AG04449 (cell line): ENCODE results near the gene CAT.

Experiments used
- CTCF ChIA-PET: fragments of 350-600 bp; formaldehyde crosslinking; extraction: SDS; loops from one replicate; lab custom pipeline; 2021; ENCODE audit warnings: antibody characterized with exemption; lab: Yijun Ruan, JAX
- POLR2A ChIA-PET: fragments of 400-600, 350-600 bp; formaldehyde crosslinking; extraction: SDS; loops from one replicate; lab custom pipeline; 2020; ENCODE audit warnings: antibody characterized with exemption, inconsistent platforms; lab: Yijun Ruan, JAX
- DNase-seq: peaks from one replicate; pipeline ENCODE4 v3.0.0-alpha.2; 2010; ENCODE audit warnings: low read depth, low spot score
- H3K4me3 ChIP-seq: 2 replicates; pipeline ENCODE4 v1.5.1; 2011; ENCODE audit warnings: low read depth, mild to moderate bottlenecking, control low read depth, low read length
- CTCF ChIP-seq: IDR thresholded peaks from one replicate; pipeline ENCODE4 v1.5.1; 2011; ENCODE audit warnings: mild to moderate bottlenecking, moderate library complexity, low read length, control low read depth, inconsistent platforms; ENCODE audit not compliant: insufficient read depth; ENCODE audit errors: missing control alignments

The CAT gene

GRCh38 chr11:34408580-34409172 is 30.1 kb upstream of the CAT start:
- TF ChIP-seq CTCF: no peak
- DNase-seq: no peak
- ChIA-PET POLR2A (no interaction called here), CTCF (no interaction called here)
- no peak overlapping the region for H3K4me3 ChIP-seq

DNA sequence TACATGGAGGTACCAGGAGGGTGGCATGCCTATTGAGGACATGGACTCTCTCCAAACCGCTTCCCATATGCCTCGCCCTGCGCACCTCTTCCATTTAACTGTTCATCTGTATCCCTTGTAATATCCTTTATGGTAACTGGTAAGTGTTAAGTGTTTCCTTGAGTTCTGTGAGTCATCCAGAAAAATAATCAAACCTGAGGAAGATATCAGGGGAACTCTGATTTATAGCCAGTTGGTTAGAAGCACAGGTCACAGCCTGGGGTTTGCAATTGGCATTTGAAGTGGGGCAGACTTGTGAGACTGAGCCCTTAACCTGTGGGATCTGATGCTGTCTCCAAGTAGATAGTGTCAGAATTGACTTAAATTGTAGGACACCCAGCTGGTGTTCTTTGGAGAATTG is 27.6 kb upstream of the CAT start:
- no peak overlapping the region for H3K4me3 ChIP-seq
- CTCF ChIA-PET: no interaction called here
- no peak for DNase-seq
- POLR2A ChIA-PET: no interaction called here
- no peak for TF ChIP-seq CTCF

- DNase-seq: no peak
- CTCF ChIA-PET: no interaction called here
- H3K4me3 ChIP-seq: no peak overlapping the region
- no peak for TF ChIP-seq CTCF
- POLR2A ChIA-PET: no interaction called here
These were observed 26.9 kb upstream of the CAT start for GRCh38 chr11:34411791-34412190.

DNA sequence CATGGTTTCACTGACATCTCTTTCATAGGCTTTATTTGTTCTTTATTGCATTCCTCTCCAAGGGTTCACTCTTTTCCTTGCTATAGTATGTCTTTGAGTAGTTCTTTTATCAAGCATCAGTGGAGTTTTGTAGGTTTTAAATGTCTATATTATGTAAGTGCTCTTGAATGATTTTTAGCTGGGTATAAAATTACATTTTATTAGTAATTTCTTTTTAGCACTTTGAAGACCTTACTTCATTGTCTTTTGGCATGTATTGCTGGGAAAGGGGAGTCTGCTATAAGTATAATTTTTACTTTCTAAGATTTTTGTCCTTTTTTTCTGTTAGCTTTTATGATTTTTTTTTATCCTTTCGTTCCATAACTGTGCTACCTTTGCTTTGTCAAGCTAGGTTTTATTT is 25.5 kb upstream of the CAT start:
- no peak for TF ChIP-seq CTCF
- CTCF ChIA-PET: no interaction called here
- DNase-seq: no peak
- POLR2A ChIA-PET: no interaction called here
- H3K4me3 ChIP-seq: no peak overlapping the region

- CTCF ChIA-PET: interaction anchor here (1.1 to 1.5 kb wide), 3 partner anchors 12 to 78 kb away, joined by 3 to 4 read pairs (median 3); no protein-coding TSS in a partner anchor
- DNase-seq: no peak
- no peak overlapping the region for H3K4me3 ChIP-seq
- POLR2A ChIA-PET: no interaction called here
- TF ChIP-seq CTCF: no peak
These were observed 23.2 kb upstream of the CAT start for GRCh38 chr11:34415538-34415937.

GRCh38 chr11:34416088-34416487 is 22.6 kb upstream of the CAT start:
- no peak for DNase-seq
- POLR2A ChIA-PET: no interaction called here
- CTCF ChIA-PET: interaction anchor here (1.1 to 1.5 kb wide), 3 partner anchors 13 to 77 kb away, joined by 3 to 4 read pairs (median 3); no protein-coding TSS in a partner anchor

More at GRCh38 chr11:34416088-34416487, 22.6 kb upstream of the CAT start:
- H3K4me3 ChIP-seq: no peak overlapping the region
- TF ChIP-seq CTCF: no peak
